Nephron progenitor cell (in vitro differentiated cells): Measurements from ENCODE around the gene C5orf63.
A peak's percentile ranks its signal among the peaks of the same experiment; 100 is the strongest.
"Not testable (repeated sequence)": the region's sequence is repeated elsewhere in the genome, so short reads cannot be mapped to it uniquely, and the experiment has no call there.

ENCODE experiments used
- DNase-seq: peaks from one replicate; pipeline ENCODE4 v3.0.0; 2021
- H3K27ac Mint-ChIP-seq: 2 replicates; pipeline ENCODE4 v1.8.0; 2021; ENCODE audit warnings: mild to moderate bottlenecking, moderate library complexity, mixed read lengths
- H3K27me3 Mint-ChIP-seq: 2 replicates; pipeline ENCODE4 v1.8.0; 2021; ENCODE audit warnings: mild to moderate bottlenecking, low read depth, mixed read lengths; ENCODE audit not compliant: poor library complexity
- H3K36me3 Mint-ChIP-seq: 2 replicates; pipeline ENCODE4 v1.8.0; 2021; ENCODE audit warnings: low read depth, mixed read lengths
- H3K4me1 Mint-ChIP-seq: 2 replicates; pipeline ENCODE4 v1.8.0; 2021; ENCODE audit warnings: mixed read lengths
- H3K4me3 Mint-ChIP-seq: 2 replicates; pipeline ENCODE4 v1.8.0; 2021; ENCODE audit warnings: mild to moderate bottlenecking, moderate library complexity, mixed read lengths
- H3K9me3 Mint-ChIP-seq: 2 replicates; pipeline ENCODE4 v1.8.0; 2021; ENCODE audit warnings: mild to moderate bottlenecking, moderate library complexity, mixed read lengths
- CTCF ChIP-seq: fragments of 200-600 bp; sonication (generic); IDR thresholded peaks from 2 replicates; pipeline ENCODE4 v1.5.0; 2021; ENCODE audit warnings: antibody characterized with exemption

Gene C5orf63

GRCh38 chr5:127028822-127029457 lies 44.4 kb downstream of the C5orf63 start:
- peak; percentile 38 for DNase-seq
- Mint-ChIP-seq H3K27me3 (peaks cover 66% of the 10 kb centered on the region), H3K36me3 (no peaks in the 10 kb centered on the region), H3K9me3 (no peaks in the 10 kb centered on the region), H3K27ac (no peak overlapping the region), H3K4me1 (peaks cover 23% of the 10 kb centered on the region), H3K4me3 (peak overlapping the region; percentile 86)
- TF ChIP-seq CTCF: no peak

- H3K27ac Mint-ChIP-seq: no peak overlapping the region
- peaks cover 23% of the 10 kb centered on the region for H3K4me1 Mint-ChIP-seq
- no peak for TF ChIP-seq CTCF
- no peak for DNase-seq
- H3K4me3 Mint-ChIP-seq: no peak overlapping the region
- H3K27me3 Mint-ChIP-seq: peaks cover 52% of the 10 kb centered on the region
- H3K36me3 Mint-ChIP-seq: no peaks in the 10 kb centered on the region
- no peaks in the 10 kb centered on the region for H3K9me3 Mint-ChIP-seq
Observed at GRCh38 chr5:127027539-127027938, 45.8 kb downstream of the C5orf63 start.

GRCh38 chr5:127026166-127026565 lies 47.1 kb downstream of the C5orf63 start:
- no peak for DNase-seq
- Mint-ChIP-seq H3K36me3 (no peaks in the 10 kb centered on the region), H3K4me3 (no peak overlapping the region), H3K27ac (no peak overlapping the region), H3K4me1 (peaks cover 16% of the 10 kb centered on the region), H3K27me3 (peaks cover 42% of the 10 kb centered on the region), H3K9me3 (no peaks in the 10 kb centered on the region)
- TF ChIP-seq CTCF: no peak

GRCh38 chr5:127025467-127025866 lies 47.8 kb downstream of the C5orf63 start:
- Mint-ChIP-seq H3K36me3 (no peaks in the 10 kb centered on the region), H3K4me1 (peaks cover 16% of the 10 kb centered on the region), H3K27me3 (peaks cover 38% of the 10 kb centered on the region), H3K27ac (no peak overlapping the region), H3K4me3 (no peak overlapping the region), H3K9me3 (no peaks in the 10 kb centered on the region)
- no peak for DNase-seq
- TF ChIP-seq CTCF: no peak

- no peaks in the 10 kb centered on the region for H3K9me3 Mint-ChIP-seq
- peaks cover 41% of the 10 kb centered on the region for H3K27me3 Mint-ChIP-seq
- peaks cover 16% of the 10 kb centered on the region for H3K4me1 Mint-ChIP-seq
- no peak for TF ChIP-seq CTCF
- no peaks in the 10 kb centered on the region for H3K36me3 Mint-ChIP-seq
- H3K27ac Mint-ChIP-seq: no peak overlapping the region
- no peak overlapping the region for H3K4me3 Mint-ChIP-seq
- no peak for DNase-seq
Observed at GRCh38 chr5:127024821-127025220, 48.5 kb downstream of the C5orf63 start.

- H3K36me3 Mint-ChIP-seq, DNase-seq, H3K9me3 Mint-ChIP-seq, H3K27ac Mint-ChIP-seq, H3K4me1 Mint-ChIP-seq, H3K4me3 Mint-ChIP-seq: not testable (repeated sequence)
- peaks cover 30% of the 10 kb centered on the region for H3K27me3 Mint-ChIP-seq
Observed at GRCh38 chr5:127023552-127024191, 49.6 kb downstream of the C5orf63 start.
